SKM-1 (cell line): ENCODE measurements around the gene FREM3.
"Not testable (repeated sequence)": the region's sequence is repeated elsewhere in the genome, so short reads cannot be mapped to it uniquely, and the experiment has no call there.

Experiments used
- DNase-seq: peaks from one replicate; lab custom pipeline; 2025; ENCODE audit not compliant: unreplicated experiment; lab: John Stamatoyannopoulos, UW

Gene FREM3

DNA sequence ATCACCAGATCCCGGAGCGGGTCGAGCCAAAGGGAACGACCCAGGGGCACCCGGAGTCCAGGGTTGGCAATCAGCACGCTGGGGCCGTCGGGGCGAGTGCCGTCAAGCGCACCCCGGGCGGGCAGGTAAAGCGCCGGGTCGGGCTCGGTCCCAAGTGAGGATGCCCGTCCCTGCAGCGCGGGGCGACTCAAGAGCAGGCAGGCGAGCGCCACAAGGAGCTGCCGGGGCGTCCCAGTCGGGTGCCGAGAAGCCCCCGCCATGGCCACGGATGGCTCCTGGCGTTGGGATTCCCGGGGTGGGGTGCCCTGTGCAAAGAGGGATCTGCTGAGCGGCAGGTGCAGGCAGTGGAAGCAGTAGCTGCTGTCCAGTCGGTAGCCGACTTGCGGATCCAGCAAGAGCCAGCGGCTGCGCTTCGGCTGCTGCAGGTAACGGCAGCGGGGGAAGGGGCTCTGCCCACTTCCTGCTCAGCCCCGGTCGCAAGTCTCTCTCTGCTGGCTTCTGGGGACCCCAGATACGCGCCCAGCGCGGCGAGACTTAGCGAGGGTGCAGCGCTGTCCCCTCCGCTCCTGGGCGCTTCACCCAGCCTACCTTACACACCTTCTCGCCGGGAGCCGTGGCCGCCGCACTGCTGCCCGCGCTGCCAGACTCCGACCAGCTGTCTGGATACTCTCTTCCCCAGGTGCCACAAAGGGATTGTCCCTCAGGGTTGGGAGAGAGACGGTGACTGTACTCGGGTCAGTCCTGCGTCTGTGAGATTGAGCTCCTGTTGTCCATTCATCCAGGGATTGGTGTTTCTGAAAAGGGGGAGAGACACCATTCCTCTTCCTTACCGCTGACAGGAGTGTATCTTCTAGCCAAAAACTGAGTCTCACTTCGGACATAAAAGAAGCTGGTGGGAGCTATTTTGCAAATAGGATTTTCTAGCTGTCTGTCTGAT lies at the start of gene FREM3:
FREM3 (minus strand) TSS at position 260 of the 937 bp plus-strand sequence; CDS start at position 260, 0 bp downstream.
- no peak for DNase-seq

DNA sequence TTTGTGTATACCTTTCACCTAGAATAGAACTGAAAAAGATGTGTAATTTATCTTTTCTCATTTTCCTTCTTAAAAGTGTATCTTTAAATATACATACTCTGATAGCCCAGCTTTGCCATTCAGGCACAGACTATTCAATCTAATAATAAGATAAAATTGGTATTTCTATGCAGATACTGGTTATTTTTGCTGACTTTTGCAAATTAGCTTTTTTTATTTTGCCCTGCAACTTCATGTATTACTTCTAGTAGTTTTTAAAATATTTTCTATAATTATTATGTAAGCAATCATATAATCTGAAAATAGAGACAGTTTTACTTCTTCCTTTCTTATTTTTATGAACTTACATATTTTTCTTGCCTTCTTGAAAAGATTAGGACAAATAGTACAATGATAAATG lies 45.4 kb upstream of the FREM3 start:
- DNase-seq = no peak

- no peak for DNase-seq
Measured at GRCh38 chr4:143743591-143743990, 43.1 kb upstream of the FREM3 start.

- no peak for DNase-seq
Measured at GRCh38 chr4:143742834-143743233, 42.4 kb upstream of the FREM3 start.

DNA sequence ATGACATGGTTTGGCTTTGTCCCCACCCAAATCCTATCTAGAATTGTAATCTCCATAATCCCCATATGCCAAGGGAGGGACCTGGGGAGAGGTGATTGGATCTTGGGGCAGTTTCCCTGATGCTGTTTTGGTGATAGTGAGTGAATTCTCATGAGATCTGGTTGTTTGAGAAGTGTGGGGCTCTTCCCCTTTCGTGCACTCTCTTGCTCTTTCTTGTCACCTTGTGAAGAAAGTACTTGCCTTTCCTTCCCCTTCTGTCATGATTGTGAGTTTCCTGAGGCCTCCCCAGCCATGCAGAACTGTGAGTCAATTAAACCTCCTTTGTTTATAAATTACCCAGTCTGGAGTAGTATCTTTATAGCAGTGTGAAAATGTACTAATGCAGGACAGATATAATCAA lies 36.4 kb upstream of the FREM3 start:
- DNase-seq = no peak

DNA sequence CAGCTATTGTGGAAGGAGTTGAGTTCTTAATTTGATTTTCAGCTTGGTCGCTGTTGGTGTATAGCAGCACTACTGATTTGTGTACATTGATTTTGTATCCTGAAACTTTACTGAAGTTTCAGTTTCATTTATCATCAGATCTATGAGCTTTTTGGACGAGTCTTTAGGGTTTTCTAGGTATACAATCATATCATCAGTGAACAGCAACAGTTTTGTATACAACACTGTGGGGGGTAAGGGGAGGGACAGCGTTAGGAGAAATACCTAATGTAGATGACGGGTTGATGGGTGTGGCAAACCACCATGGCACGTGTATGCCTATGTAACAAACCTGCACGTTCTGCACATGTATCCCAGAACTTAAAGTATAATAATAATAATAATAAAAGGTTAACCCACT lies 35.6 kb upstream of the FREM3 start:
- DNase-seq = not testable (repeated sequence)

- DNase-seq = no peak
Measured at GRCh38 chr4:143728166-143728565, 27.7 kb upstream of the FREM3 start.

DNA sequence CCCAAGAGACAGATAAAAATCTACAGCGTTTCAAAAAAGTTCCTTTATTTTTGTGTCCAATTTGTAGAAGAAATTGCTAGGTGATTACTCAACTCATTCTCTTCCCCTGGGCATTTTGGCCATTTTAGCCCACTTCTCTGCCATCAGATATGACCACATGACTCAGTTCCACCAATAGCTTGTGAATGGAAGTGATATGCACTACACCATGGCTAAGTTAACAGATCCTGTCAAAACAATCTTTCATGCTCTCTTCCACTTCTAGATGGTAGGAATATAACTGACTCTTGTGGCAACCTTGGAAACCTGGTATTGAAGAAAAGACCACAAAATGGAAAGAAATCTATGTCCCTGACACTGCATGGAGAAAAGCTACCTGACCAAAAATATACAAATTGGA lies 26.2 kb upstream of the FREM3 start:
- no peak for DNase-seq

DNA sequence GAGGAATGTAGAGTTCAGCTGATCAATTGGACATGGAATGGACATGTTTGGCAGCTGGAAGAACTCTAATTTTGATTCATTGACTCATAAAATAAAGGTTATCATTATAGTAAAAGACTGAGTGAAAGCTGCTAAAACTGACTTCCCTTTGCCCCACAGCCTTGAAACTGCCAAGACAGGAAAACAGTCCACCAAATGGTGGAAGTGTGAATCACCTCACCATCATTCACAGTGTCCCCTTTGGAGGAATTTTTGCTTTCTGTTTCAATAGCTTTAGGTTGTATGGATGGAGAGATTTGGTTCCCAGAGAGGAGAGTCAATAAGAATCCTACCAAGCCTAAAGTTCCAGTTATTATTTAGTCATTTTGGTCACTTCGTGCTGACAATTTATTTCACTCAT lies 20.8 kb upstream of the FREM3 start:
- no peak for DNase-seq

DNA sequence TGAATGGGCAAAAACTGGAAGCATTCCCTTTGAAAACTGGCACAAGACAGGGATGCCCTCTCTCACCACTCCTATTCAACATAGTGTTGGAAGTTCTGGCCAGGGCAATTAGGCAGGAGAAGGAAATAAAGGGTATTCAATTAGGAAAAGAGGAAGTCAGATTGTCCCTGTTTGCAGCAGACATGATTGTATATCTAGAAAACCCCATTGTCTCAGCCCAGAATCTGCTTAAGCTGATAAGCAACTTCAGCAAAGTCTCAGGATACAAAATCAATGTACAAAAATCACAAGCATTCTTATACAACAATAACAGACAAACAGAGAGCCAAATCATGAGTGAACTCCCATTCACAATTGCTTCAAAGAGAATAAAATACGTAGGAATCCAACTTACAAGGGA lies 18.3 kb upstream of the FREM3 start:
- not testable (repeated sequence) for DNase-seq

DNA sequence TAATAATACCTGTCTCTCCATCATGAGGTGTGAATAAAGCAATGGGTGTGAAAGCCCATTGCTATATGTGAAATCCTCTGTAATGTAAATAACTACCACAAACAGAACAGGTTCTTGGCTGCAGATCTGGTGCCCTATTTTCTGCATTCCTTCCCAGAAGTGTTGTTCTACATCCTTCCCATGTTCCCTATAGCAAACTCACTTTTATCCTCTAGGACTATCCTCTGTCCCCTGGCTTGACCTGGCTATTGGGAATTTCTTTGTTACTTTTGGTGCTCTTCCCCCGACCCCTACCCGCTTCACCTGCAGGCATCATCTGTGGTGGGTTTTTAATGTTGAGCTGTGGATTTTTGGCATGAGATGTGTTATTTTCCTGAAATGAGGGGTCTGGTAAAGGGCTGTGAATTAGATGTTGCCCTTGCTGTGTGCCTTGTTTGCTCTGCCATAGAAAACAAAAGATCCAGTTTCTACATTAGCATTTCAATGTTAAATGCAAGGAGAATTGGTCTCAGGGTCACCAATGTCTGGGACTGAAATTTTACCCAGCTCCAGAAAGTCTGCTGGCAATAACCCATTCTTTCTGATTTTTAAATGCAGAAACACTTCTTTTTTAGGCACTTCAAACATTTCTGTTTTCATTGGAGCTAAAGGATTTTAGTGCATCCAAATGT lies 13.6 kb upstream of the FREM3 start:
- no peak for DNase-seq

DNA sequence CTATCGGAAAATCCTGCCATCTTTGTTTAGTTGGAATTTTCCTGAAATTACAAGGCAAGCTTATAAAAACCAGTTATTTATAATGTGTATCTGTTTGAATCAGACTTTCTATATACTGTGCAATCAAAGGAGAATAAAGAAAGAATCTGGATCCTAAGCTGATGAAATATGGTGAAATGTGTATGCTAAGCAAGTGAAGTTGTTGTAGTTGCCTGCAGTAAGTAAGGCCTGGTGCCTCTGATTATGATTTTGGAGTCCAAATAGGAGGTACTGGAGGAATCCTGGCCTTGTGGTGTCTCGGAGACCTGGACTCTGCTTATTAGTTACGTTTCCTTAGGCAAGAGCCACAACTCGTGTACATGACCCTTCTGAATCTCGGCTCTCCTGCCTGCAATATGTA lies 13.1 kb upstream of the FREM3 start:
- DNase-seq = no peak

- DNase-seq = no peak
Measured at GRCh38 chr4:143712155-143712550, 11.7 kb upstream of the FREM3 start.

DNA sequence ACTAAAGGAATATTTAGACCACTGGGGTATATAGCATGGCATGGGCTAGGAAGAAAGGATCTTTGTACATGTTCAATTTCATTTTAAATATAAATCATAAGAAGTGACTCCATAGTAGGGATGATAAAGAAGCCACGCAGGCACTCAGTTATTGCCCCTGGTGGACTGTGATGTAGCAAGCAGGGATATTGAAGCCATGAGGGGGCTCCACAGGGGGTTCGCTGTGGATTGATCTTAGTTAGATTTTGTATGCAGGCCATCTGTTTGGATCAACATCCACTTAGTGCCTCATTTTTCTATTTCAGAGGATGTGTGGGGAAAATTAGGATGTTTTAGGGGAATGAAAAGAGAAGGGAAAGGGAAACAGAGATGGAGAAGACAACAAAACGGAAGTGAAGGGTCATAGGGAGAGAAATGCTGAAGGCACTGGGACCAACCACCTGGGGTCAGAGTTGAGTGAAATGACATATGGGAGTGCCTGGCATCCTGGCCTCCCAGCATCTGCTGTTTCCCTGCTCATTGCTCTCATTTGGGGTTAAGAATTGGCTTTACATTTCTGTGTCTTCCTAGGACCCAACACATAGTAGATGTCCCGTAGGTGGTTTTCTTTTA lies 11.2 kb upstream of the FREM3 start:
- DNase-seq = no peak

- DNase-seq = no peak
Measured at GRCh38 chr4:143701365-143701764, 890 bp upstream of the FREM3 start.

DNA sequence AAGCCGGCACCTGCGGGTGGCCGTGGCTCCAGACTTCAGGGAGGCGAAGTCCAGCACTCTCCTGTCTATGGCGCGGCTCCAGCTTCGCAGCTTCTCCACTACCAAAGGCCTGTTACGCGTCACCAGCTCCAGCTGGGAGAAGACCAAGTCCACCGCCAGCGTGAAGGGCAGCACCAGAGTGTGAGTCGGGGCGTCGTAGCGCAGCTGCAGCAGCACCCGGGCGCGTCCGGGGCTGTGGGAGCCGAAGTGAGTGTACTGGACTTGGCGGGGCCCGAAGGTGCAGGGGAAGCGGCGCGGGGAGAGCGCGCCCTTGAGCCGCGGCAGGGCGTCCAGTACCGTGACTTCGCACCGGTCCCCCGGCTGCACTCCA lies 444 bp downstream of the FREM3 start:
- DNase-seq = no peak

DNA sequence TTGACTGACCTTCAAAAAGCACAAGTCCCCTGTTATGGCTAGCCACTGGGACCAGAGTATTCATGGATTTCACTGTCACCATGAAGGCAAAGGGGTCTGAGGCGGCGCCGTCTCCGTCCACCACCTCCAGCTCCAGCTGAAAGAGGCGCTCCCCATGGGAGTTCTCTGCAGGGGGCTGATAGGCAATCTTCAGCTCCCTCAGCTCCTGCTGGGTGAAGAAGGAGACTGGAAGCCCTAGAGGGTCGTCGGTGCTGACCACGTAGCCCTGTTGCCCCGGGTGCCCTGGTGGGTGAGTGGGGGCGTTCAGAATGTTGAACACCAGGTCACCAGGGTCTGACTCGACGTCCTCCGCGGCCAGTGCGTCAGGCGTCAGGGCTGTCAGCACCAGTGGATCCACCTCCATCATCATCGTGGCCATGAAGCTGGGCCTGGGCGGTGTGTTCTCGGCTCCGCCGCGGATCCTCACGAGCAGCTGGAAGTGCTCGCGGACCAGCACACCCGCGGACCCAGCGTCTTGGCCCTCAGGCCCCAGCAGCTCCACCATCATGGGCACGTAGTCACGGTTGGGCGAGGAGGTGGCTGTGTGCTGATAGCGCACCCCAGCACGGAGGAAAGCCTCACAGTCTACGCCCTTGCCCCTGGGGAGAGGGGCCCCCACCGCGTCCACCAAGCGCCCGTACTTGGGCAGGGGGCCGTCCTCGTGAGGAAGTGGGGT lies 987 bp downstream of the FREM3 start:
- DNase-seq = no peak

- no peak for DNase-seq
Measured at GRCh38 chr4:143693856-143694255, 6.6 kb downstream of the FREM3 start.

GRCh38 chr4:143692241-143692640 lies 8.2 kb downstream of the FREM3 start:
- no peak for DNase-seq

- DNase-seq = no peak
Measured at GRCh38 chr4:143679434-143679833, 21.0 kb downstream of the FREM3 start.

DNA sequence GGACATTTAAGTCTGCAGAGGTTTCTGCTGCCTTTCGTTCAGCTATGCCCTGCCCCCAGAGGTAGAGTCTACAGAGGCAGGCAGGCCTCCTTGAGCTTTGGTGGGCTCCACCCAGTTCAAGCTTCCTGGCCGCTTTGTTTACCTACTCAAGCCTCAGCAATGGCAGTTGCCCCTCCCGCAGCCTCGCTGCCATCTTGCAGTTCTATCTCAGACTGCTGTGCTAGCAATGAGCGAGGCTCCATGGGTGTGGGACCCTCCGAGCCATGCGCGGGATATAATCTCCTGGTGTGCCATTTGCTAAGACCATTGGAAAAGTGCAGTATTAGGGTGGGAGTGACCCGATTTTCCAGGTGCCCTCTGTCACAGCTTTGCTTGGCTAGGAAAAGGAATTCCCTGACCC lies 26.8 kb downstream of the FREM3 start:
- DNase-seq = not testable (repeated sequence)
